Testis (tissue), 3 donors: ENCODE measurements around the gene ADPRHL1. TPM values are rescaled to one million over a fixed set of nuclear protein-coding genes. Genes with fewer than 3 reads are reported as not detected.
"Not testable (repeated sequence)": the region's sequence is repeated elsewhere in the genome, so short reads cannot be mapped to it uniquely, and the experiment has no call there.

Experiments
- DNase-seq: peaks from one replicate; pipeline ENCODE4 v3.0.0-alpha.2; 2019
- H3K27ac ChIP-seq, 2 donors: fragments of 200-600 bp; sonication (generic); one replicate each; pipeline ENCODE4 v1.5.1; 2019
- H3K27me3 ChIP-seq: fragments of 200-600 bp; sonication (generic); one replicate; pipeline ENCODE4 v1.5.1; 2019
- H3K36me3 ChIP-seq: fragments of 200-600 bp; sonication (generic); one replicate; pipeline ENCODE4 v1.5.1; 2017; ENCODE audit warnings: low read depth; ENCODE audit errors: missing control alignments
- H3K4me1 ChIP-seq: fragments of 200-600 bp; sonication (generic); one replicate; pipeline ENCODE4 v1.5.1; 2019
- H3K4me3 ChIP-seq, 2 donors: fragments of 200-600 bp; sonication (generic); one replicate each; pipeline ENCODE4 v1.5.1; 2017 to 2019
- H3K9me3 ChIP-seq: fragments of 200-600 bp; sonication (generic); one replicate; pipeline ENCODE4 v1.5.1; 2017
- CTCF ChIP-seq, 3 experiments: fragments of 450-650 bp in 2 of 3; fragments of 200-600 bp in 1 of 3; sonication (generic) in 1 of 3; IDR thresholded peaks; one replicate each; pipeline ENCODE4 v1.5.1; 2016 to 2019; ENCODE audit warnings: antibody characterized with exemption in 3 of 3, mild to moderate bottlenecking in 2 of 3, moderate library complexity in 1 of 3
- POLR2A ChIP-seq: fragments of 450-650 bp; IDR thresholded peaks from one replicate; pipeline ENCODE4 v1.6.1; 2017; ENCODE audit warnings: antibody characterized with exemption, mild to moderate bottlenecking, moderate library complexity
- WGBS, 2 donors: methylation state at CpG; one replicate each; pipeline ENCODE4 v1.1.5; 2018; 5-methylcytosine and 5-hydroxymethylcytosine counted together
- intact Hi-C: fragments of 100-400 bp; cut with DNase I; formaldehyde crosslinking; loops from one replicate; pipeline ENCODE4 v1.15.1; 2023; ENCODE audit warnings: low total_unique reads
- polyA plus RNA-seq: library from polyadenylated mRNA; stranded (reverse); fragments of 350-450 nt; fragmentation: Illumina TruSeq; extraction: RNeasy Lipid Tissue Mini Kit (QIAGEN cat#74804); gene quantifications from one replicate; pipeline ENCODE4 v1.2.3, GENCODE V29; 2014; ENCODE audit warnings: low read depth, low replicate concordance; ENCODE audit not compliant: insufficient read depth
- total RNA-seq, 2 donors: library from RNA; depleted of rRNA; stranded (reverse); fragments of >200 nt; gene quantifications; one replicate each; pipeline ENCODE4 v1.2.3, GENCODE V29; 2016

ADPRHL1 gene
- total and polyA plus RNA-seq, 3 donors from 2014 or later, result 6.2 to 9.3 (median 6.6) TPM

- WGBS, 2 donors, result 87 to 96% methylated on average over 1 of the region's 1 CpG
- intact Hi-C loops, result no loop called here
- H3K36me3 ChIP-seq, result no peaks in the 10 kb centered on the region
- TF ChIP-seq POLR2A (no peak), CTCF (IDR thresholded peaks at IDR 0.05) (no peak)
- H3K27ac ChIP-seq, result no peak overlapping the region
- no peak overlapping the region for H3K4me3 ChIP-seq
- no peak for DNase-seq
- no peaks in the 10 kb centered on the region for H3K9me3 ChIP-seq
- H3K27me3 ChIP-seq, result no peaks in the 10 kb centered on the region
- H3K4me1 ChIP-seq, result no peaks in the 10 kb centered on the region
Measured at GRCh38 chr13:113387396-113387795, 65.9 kb downstream of the ADPRHL1 start.

- TF ChIP-seq CTCF (IDR thresholded peaks at IDR 0.05), result no peak
- TF ChIP-seq POLR2A, result no peak
- intact Hi-C loops, result no loop called here
- H3K9me3 ChIP-seq, result no peaks in the 10 kb centered on the region
- 95% methylated on average over 9 of the region's 9 CpGs for WGBS, 2 donors
- DNase-seq, result no peak
- no peaks in the 10 kb centered on the region for H3K4me1 ChIP-seq
- H3K4me3 ChIP-seq, result no peak overlapping the region
- no peaks in the 10 kb centered on the region for H3K27me3 ChIP-seq
- no peak overlapping the region for H3K27ac ChIP-seq
- H3K36me3 ChIP-seq, result no peaks in the 10 kb centered on the region
Measured at GRCh38 chr13:113383089-113383488, 70.2 kb downstream of the ADPRHL1 start.

- intact Hi-C loops, H3K4me1 ChIP-seq, H3K27ac ChIP-seq, H3K4me3 ChIP-seq, H3K9me3 ChIP-seq, H3K36me3 ChIP-seq, H3K27me3 ChIP-seq, DNase-seq: not testable (repeated sequence)
- WGBS, 2 donors, result 83 to 94% methylated on average over 2 of the region's 2 CpGs
Measured at GRCh38 chr13:113382542-113382941, 70.7 kb downstream of the ADPRHL1 start.

- 95 to 96% methylated on average over 10 of the region's 10 CpGs for WGBS, 2 donors
- Histone ChIP-seq H3K27me3 (no peaks in the 10 kb centered on the region), H3K9me3 (no peaks in the 10 kb centered on the region), H3K36me3 (no peaks in the 10 kb centered on the region), H3K4me1 (no peaks in the 10 kb centered on the region), H3K4me3 (no peak overlapping the region), H3K27ac (no peak overlapping the region)
- DNase-seq, result no peak
- intact Hi-C loops, result no loop called here
- no peak for TF ChIP-seq CTCF (IDR thresholded peaks at IDR 0.05)
- no peak for TF ChIP-seq POLR2A
Measured at GRCh38 chr13:113378825-113379224, 74.5 kb downstream of the ADPRHL1 start.

GRCh38 chr13:113374511-113375175 lies 78.6 kb downstream of the ADPRHL1 start:
- Histone ChIP-seq H3K4me3 (no peak overlapping the region), H3K4me1 (no peaks in the 10 kb centered on the region), H3K36me3 (no peaks in the 10 kb centered on the region), H3K9me3 (no peaks in the 10 kb centered on the region), H3K27me3 (no peaks in the 10 kb centered on the region), H3K27ac (no peak overlapping the region)
- TF ChIP-seq CTCF (IDR thresholded peaks at IDR 0.05), result no peak
- no peak for TF ChIP-seq POLR2A
- intact Hi-C loops, result no loop called here
- no peak for DNase-seq
- WGBS, 2 donors, result 67 to 88% methylated on average over 5 to 8 of the region's 8 CpGs
